Upper lobe of right lung (tissue), 1 donor: Measurements from ENCODE around the gene AK5. TPM values are rescaled to one million over a fixed set of nuclear protein-coding genes. Genes with fewer than 3 reads are reported as not detected.

Source experiments
- ATAC-seq: fragments of 200-7000 bp; cut with Tn5 transposase; one replicate; pipeline ENCODE4 v1.9.1; 2020; ENCODE audit warnings: mild to moderate bottlenecking, moderate library complexity
- DNase-seq: peaks from one replicate; pipeline ENCODE4 v3.0.0-alpha.2; 2020
- H3K27ac ChIP-seq: fragments of 200-600 bp; one replicate; pipeline ENCODE4 v1.8.0; 2022
- H3K27me3 ChIP-seq: fragments of 200-600 bp; one replicate; pipeline ENCODE4 v1.8.0; 2022; ENCODE audit warnings: mild to moderate bottlenecking
- H3K36me3 ChIP-seq: fragments of 200-600 bp; one replicate; pipeline ENCODE4 v1.8.0; 2022
- H3K4me1 ChIP-seq: fragments of 200-600 bp; one replicate; pipeline ENCODE4 v1.8.0; 2022
- H3K4me3 ChIP-seq: fragments of 200-600 bp; one replicate; pipeline ENCODE4 v1.8.0; 2022; ENCODE audit warnings: mild to moderate bottlenecking
- H3K9me3 ChIP-seq: fragments of 200-600 bp; one replicate; pipeline ENCODE4 v1.8.0; 2022
- intact Hi-C: fragments of 100-400 bp; cut with DNase I; formaldehyde crosslinking; loops from one replicate; pipeline ENCODE4 v1.11.0; 2022
- total RNA-seq: library from RNA; stranded (reverse); fragmentation: NEBNext Ultra II Directional; extraction: Animal tissue kit (Norgen Biotek cat#: 25700); gene quantifications from one replicate; pipeline ENCODE4 v1.2.1, GENCODE V29; 2021
- TF ChIP-seq, protein P1 (sequence below): fragments of 200-600 bp; IDR thresholded peaks from one replicate; pipeline ENCODE4 v1.8.0; 2022; ENCODE audit warnings: antibody characterized with exemption
- donor health status: DM: no; HTN: yes; CAD: no; lungs with severe emphysema.

AK5 gene
- total RNA-seq, 1 donor from 2014 or later, result not detected

DNA sequence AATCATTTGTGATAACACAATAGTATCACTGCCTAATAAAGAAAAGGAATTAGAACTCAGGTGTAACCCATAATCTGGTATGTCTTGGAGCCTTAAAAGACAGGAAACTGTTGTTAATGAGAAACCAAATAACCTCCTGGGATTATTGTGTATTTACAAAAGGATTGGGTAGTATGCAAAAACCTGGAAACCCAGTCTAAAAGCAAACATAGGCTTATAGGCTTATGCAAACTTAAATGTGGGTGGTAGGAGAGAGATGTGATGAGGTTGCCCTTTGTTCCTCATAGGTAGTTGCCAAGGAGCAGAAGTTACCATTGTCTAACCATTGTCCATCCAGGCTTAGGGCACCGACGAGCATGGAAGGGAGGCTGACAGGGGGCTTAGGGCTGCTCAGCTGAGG, 165.8 kb downstream of the AK5 start:
- intact Hi-C loops, result no loop called here
- no peaks in the 10 kb centered on the region for H3K9me3 ChIP-seq
- TF ChIP-seq, protein P1, sequence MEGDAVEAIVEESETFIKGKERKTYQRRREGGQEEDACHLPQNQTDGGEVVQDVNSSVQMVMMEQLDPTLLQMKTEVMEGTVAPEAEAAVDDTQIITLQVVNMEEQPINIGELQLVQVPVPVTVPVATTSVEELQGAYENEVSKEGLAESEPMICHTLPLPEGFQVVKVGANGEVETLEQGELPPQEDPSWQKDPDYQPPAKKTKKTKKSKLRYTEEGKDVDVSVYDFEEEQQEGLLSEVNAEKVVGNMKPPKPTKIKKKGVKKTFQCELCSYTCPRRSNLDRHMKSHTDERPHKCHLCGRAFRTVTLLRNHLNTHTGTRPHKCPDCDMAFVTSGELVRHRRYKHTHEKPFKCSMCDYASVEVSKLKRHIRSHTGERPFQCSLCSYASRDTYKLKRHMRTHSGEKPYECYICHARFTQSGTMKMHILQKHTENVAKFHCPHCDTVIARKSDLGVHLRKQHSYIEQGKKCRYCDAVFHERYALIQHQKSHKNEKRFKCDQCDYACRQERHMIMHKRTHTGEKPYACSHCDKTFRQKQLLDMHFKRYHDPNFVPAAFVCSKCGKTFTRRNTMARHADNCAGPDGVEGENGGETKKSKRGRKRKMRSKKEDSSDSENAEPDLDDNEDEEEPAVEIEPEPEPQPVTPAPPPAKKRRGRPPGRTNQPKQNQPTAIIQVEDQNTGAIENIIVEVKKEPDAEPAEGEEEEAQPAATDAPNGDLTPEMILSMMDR, result no peak
- H3K4me3 ChIP-seq, result no peak overlapping the region
- H3K27ac ChIP-seq, result no peak overlapping the region
- no peaks in the 10 kb centered on the region for H3K27me3 ChIP-seq
- no peaks in the 10 kb centered on the region for H3K4me1 ChIP-seq
- no peak for DNase-seq
- H3K36me3 ChIP-seq, result no peaks in the 10 kb centered on the region
- ATAC-seq, result no peak

DNA sequence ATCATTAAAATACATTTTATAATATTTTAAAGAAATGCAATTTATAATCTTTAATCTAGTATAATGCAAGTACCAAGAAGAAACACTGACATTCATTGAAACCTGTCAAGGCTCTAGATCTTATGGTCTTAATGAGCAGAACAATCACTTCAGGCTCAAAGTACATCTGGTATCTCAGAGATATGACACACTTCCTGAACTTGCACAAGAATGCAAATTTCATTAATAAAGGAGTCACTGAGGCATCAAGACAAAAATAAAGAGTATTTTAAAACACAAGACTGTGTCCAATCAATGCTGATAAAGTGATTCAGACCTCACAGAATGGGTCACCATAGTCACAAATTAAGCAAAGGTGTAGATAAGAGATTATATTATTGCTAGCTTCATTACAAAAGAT, 178.1 kb downstream of the AK5 start:
- H3K4me3 ChIP-seq, result no peak overlapping the region
- no peaks in the 10 kb centered on the region for H3K36me3 ChIP-seq
- DNase-seq, result no peak
- TF ChIP-seq, protein P1, result no peak
- no peaks in the 10 kb centered on the region for H3K9me3 ChIP-seq
- no peaks in the 10 kb centered on the region for H3K4me1 ChIP-seq
- ATAC-seq, result no peak
- intact Hi-C loops, result no loop called here
- no peaks in the 10 kb centered on the region for H3K27me3 ChIP-seq
- no peak overlapping the region for H3K27ac ChIP-seq

DNA sequence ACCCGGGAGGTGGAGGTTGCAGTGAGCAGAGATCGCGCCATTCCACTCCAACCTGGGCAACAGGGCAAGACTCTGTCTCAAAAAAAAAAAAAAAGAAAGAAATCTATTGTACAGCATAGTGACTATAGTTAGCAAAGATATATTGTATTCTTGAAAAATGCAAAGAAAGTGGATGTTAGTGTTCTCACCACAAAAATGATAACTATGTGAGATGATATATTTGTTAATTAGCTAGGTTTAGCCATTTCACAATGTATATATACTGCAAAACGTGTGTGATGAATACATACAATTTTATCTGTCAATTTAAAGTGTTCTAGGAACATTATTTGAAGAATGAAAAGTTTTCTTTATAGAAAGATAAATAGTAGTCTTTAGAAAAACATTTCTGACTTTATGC, 179.9 kb downstream of the AK5 start:
- no peak for ATAC-seq
- Histone ChIP-seq H3K9me3 (no peaks in the 10 kb centered on the region), H3K36me3 (no peaks in the 10 kb centered on the region), H3K4me3 (no peak overlapping the region), H3K4me1 (no peaks in the 10 kb centered on the region), H3K27me3 (no peaks in the 10 kb centered on the region), H3K27ac (no peak overlapping the region)
- TF ChIP-seq, protein P1, result no peak
- intact Hi-C loops, result no loop called here
- no peak for DNase-seq

DNA sequence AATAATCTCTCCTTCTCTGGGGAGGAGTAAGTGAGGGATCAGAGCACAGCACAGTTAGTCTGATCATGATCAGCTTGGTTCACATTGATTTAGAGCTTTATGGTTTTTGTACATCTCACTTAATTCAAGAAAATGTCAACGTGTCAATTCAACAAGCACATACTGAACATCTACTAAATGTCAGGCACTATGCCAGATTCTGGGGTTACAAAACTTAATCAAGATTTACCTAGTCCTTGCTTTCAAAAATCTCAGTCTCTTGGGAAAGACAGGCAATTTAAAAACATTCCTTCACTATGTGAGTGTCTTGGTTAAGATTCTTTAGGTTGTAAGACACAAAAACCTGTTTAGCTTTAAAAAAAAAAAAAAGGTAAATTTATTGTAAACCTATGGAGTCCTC, 181.4 kb downstream of the AK5 start:
- Histone ChIP-seq H3K4me3 (no peak overlapping the region), H3K4me1 (no peaks in the 10 kb centered on the region), H3K27me3 (no peaks in the 10 kb centered on the region), H3K36me3 (no peaks in the 10 kb centered on the region), H3K27ac (no peak overlapping the region), H3K9me3 (no peaks in the 10 kb centered on the region)
- TF ChIP-seq, protein P1, result no peak
- no peak for DNase-seq
- ATAC-seq, result no peak
- intact Hi-C loops, result no loop called here

DNA sequence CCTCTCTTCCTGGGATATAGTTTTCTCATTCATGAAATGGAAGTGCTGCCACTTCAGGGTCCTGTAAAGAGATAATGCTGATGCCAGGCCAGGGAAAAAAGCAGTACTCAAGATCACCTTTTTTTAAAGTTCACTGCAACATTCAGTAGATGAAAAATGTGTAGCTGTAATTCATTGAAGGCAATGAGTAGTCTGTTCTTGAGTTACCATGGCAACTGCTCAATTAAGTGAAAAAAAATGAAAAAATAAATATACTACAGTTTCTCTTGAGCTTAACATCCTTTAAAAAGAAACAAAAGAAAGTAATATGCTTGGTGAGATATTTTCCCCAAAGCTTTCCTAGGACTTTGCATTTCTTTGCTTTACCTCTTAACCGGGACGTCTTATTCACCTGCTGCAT, 183.3 kb downstream of the AK5 start:
- no peaks in the 10 kb centered on the region for H3K4me1 ChIP-seq
- H3K9me3 ChIP-seq, result no peaks in the 10 kb centered on the region
- ATAC-seq, result no peak
- no peak overlapping the region for H3K4me3 ChIP-seq
- H3K27me3 ChIP-seq, result no peaks in the 10 kb centered on the region
- DNase-seq, result no peak
- intact Hi-C loops, result no loop called here
- no peak overlapping the region for H3K27ac ChIP-seq
- no peaks in the 10 kb centered on the region for H3K36me3 ChIP-seq
- TF ChIP-seq, protein P1, result no peak

DNA sequence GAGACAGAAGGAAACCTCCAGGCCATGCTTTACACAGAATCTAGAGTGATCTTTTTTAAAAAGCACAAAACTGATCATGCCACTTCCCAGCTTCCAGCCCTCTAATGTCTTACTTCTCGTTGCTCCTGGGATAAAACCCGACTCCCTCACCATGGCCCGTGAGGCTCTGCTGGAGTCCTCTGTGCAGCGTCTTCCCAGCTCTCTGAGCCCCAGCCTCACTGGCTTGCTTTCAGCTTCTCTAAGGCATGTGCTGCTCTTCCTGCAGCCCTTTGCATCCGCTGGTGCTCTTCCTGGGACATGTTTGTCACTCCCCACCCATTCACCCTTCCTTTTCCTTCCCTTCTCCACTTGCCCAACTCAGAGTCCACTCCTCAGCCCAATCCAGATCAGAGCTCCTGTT, 184.1 kb downstream of the AK5 start:
- ATAC-seq (no peak), DNase-seq (no peak)
- Histone ChIP-seq H3K27me3 (no peaks in the 10 kb centered on the region), H3K9me3 (no peaks in the 10 kb centered on the region), H3K36me3 (no peaks in the 10 kb centered on the region), H3K4me3 (no peak overlapping the region), H3K4me1 (no peaks in the 10 kb centered on the region), H3K27ac (no peak overlapping the region)
- TF ChIP-seq, protein P1, result no peak
- intact Hi-C loops, result no loop called here
